ENCODE data around the gene TM9SF4. TPM values are rescaled to one million over a fixed set of nuclear protein-coding genes. Genes with fewer than 3 reads are reported as not detected.
"Not testable (repeated sequence)": the region's sequence is repeated elsewhere in the genome, so short reads cannot be mapped to it uniquely, and the experiment has no call there.

TM9SF4 gene
- total and polyA plus RNA-seq, 2 of the 8 experiments (the other 6 are each of a cell fraction or from before 2014, with no cell fraction given) = 38.4 to 68.7 TPM

DNA sequence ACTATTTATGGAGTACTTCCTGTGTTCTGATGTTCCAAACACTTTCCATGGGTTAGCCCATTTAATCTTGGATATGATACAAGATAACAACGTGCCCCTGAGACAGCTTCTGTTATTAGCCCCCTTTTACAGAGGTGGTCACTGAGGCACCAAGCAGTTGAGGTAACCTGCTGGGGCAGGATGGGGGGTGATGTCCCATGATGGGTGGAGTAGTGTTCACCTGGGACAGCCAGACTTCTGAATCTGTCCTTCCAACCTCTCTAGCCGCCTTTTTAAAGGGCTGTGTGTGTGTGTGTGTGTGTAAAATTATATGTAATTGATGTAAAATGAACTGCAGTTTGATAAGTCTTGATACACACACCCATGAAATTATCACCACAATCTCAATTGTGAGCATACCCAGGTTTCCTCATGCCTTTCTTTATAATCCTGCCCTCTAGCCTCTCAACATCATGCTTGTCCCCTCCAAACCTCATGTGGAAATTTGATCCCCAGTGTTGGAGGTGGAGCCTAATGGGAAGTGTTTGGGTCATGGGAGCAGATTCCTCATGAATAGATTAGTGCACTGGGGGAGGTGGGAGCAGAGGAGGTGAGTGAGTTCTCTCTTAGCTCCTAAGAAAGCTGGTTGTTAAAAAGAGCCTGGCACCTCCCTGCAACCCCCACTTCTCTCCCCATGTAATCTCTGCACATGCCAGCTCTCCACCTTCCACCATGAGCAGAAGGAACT is 58.8 kb downstream of the TM9SF4 start (continued):
- no peak for TF ChIP-seq HDAC2 (IDR thresholded peaks at IDR 0.05; ENCODE audit: borderline replicate concordance in 1 of 2, low read depth in 2 of 2, low read length in 2 of 2)
- TF ChIP-seq CHD2 (IDR thresholded peaks at IDR 0.05; ENCODE audit: low read length) = no peak
- TF ChIP-seq SIRT6 (IDR thresholded peaks at IDR 0.05; ENCODE audit: low read length) = no peak
- no peak for TF ChIP-seq TBP (IDR thresholded peaks at IDR 0.05; ENCODE audit: low read depth, low read length)

DNA sequence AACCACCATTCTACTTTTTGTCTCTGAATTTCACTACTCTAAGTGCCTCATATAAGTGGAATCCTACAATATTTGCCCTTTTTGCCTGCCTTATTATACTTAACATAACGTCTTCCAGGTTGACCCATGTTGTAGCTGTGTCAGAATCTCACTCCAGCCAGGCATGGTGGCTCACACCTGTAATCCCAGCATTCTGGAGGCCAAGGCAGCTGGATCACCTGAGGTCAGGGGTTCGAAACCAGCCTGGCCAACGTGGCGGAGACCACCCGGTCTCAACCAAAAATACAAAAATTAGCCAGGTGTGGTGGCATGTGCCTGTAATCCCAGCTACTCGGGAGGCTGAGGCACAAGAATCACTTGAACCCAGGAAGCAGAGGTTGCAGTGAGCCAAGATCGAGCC is 68.2 kb downstream of the TM9SF4 start:
- H4K5ac ChIP-seq (ENCODE audit: insufficient read length, low read depth, low read length); H3K4me1 ChIP-seq (replicated peaks in 1 of 4; ENCODE audit: control insufficient read depth in 3 of 4, insufficient read depth in 4 of 4, low read length in 3 of 4); H3K56ac ChIP-seq (replicated peaks; ENCODE audit: insufficient read length, low read depth, low read length); H2BK15ac ChIP-seq (ENCODE audit: low read length); H2BK120ac ChIP-seq (replicated peaks; ENCODE audit: low read depth, low read length); DNase-seq (ENCODE audit: low read depth in 1 of 2, low spot score in 2 of 2); H3K36me3 ChIP-seq (ENCODE audit: control insufficient read depth in 2 of 4, insufficient read depth in 4 of 4, low read length in 3 of 4); H3K79me1 ChIP-seq (ENCODE audit: low read depth, low read length); H4K91ac ChIP-seq (replicated peaks; ENCODE audit: insufficient read length, low read length); H3K27ac ChIP-seq (ENCODE audit: low read depth, low read length); H3K4ac ChIP-seq (replicated peaks; ENCODE audit: insufficient read length, low read depth, low read length); H3K14ac ChIP-seq (ENCODE audit: insufficient read length); H2BK12ac ChIP-seq (ENCODE audit: low read depth, low read length); H2AFZ ChIP-seq (ENCODE audit: low read length); H3K9ac ChIP-seq (replicated peaks in 1 of 4; ENCODE audit: extremely low read depth in 1 of 4, low read depth in 3 of 4, low read length in 3 of 4); H3K18ac ChIP-seq (ENCODE audit: extremely low read depth, low read length); H3K23me2 ChIP-seq (ENCODE audit: low read depth, low read length); H2AK5ac ChIP-seq (ENCODE audit: low read depth, low read length); H2BK5ac ChIP-seq (ENCODE audit: low read depth, low read length); H2BK20ac ChIP-seq (ENCODE audit: low read length); H3K23ac ChIP-seq (ENCODE audit: insufficient read length); H3K9me3 ChIP-seq (ENCODE audit: insufficient read depth in 2 of 2, low read depth in 1 of 2, low read length in 1 of 2); H4K8ac ChIP-seq (ENCODE audit: extremely low read depth, insufficient read depth, low read length); H3K4me2 ChIP-seq (ENCODE audit: insufficient read depth in 1 of 2, low read depth in 2 of 2, low read length in 2 of 2); H4K20me1 ChIP-seq (replicated peaks in 1 of 2; ENCODE audit: control insufficient read depth in 1 of 2, insufficient read depth in 2 of 2, low read length in 2 of 2); CTCF ChIA-PET (ENCODE audit: partially characterized antibody); H3K27me3 ChIP-seq (replicated peaks in 1 of 4; ENCODE audit: control insufficient read depth in 3 of 4, extremely low read depth in 1 of 4, insufficient read depth in 3 of 4, low read length in 3 of 4); H3K4me3 ChIP-seq (ENCODE audit: extremely low read depth in 1 of 4, insufficient read depth in 2 of 4, low read depth in 3 of 4, low read length in 4 of 4); H3K79me2 ChIP-seq (ENCODE audit: control insufficient read depth in 1 of 2, insufficient read depth in 2 of 2, low read length in 2 of 2); POLR2A ChIA-PET (ENCODE audit: partially characterized antibody); FAIRE-seq: not testable (repeated sequence)
- WGBS, 2 experiments (ENCODE audit: extremely low coverage in 1 of 2, insufficient coverage in 1 of 2, insufficient read length in 1 of 2, insufficient replicate concordance in 2 of 2, low coverage in 1 of 2, low lambda C conversion rate in 2 of 2, missing lambda C conversion rate in 1 of 2) = 87% methylated on average over 7 of the region's 7 CpGs; no CpG with 5 or more reads in 1 of the 2 experiments

Data from H1 (cell line).